HG02870 (cell line): ENCODE measurements around the gene TSPAN9.

Experiments
- ATAC-seq: cut with Tn5 transposase; IDR thresholded peaks from one replicate; pipeline ENCODE4 v1.9.1; 2021; ENCODE audit warnings: mild to moderate bottlenecking, moderate library complexity; ENCODE audit not compliant: unreplicated experiment

TSPAN9 gene

GRCh38 chr12:3243376-3244084, 166.4 kb downstream of the TSPAN9 start:
- no peak for ATAC-seq

GRCh38 chr12:3244219-3244750, 167.1 kb downstream of the TSPAN9 start:
- no peak for ATAC-seq

GRCh38 chr12:3246253-3246652, 169.1 kb downstream of the TSPAN9 start:
- no peak for ATAC-seq

- ATAC-seq = no peak
Observed at GRCh38 chr12:3247077-3247476, 169.9 kb downstream of the TSPAN9 start.

GRCh38 chr12:3247629-3248161, 170.5 kb downstream of the TSPAN9 start:
- ATAC-seq = no peak

GRCh38 chr12:3249081-3249800, 172.1 kb downstream of the TSPAN9 start:
- no peak for ATAC-seq

- ATAC-seq = no peak
Observed at GRCh38 chr12:3250034-3250433, 172.9 kb downstream of the TSPAN9 start.

GRCh38 chr12:3250576-3250975, 173.4 kb downstream of the TSPAN9 start:
- no peak for ATAC-seq

GRCh38 chr12:3251067-3251466, 173.9 kb downstream of the TSPAN9 start:
- no peak for ATAC-seq

- ATAC-seq = no peak
Observed at GRCh38 chr12:3251691-3252090, 174.5 kb downstream of the TSPAN9 start.

GRCh38 chr12:3252450-3252891, 175.3 kb downstream of the TSPAN9 start:
- no peak for ATAC-seq

- no peak for ATAC-seq
Observed at GRCh38 chr12:3253682-3254275, 176.6 kb downstream of the TSPAN9 start.

- no peak for ATAC-seq
Observed at GRCh38 chr12:3255057-3255456, 177.9 kb downstream of the TSPAN9 start.

- ATAC-seq = no peak
Observed at GRCh38 chr12:3256103-3256631, 179.0 kb downstream of the TSPAN9 start.

- no peak for ATAC-seq
Observed at GRCh38 chr12:3257411-3257810, 180.2 kb downstream of the TSPAN9 start.

- ATAC-seq = no peak
Observed at GRCh38 chr12:3259973-3260372, 182.8 kb downstream of the TSPAN9 start.

GRCh38 chr12:3261782-3262359, 184.7 kb downstream of the TSPAN9 start:
- ATAC-seq = no peak

GRCh38 chr12:3262470-3262869, 185.3 kb downstream of the TSPAN9 start:
- no peak for ATAC-seq

GRCh38 chr12:3263282-3263681, 186.1 kb downstream of the TSPAN9 start:
- no peak for ATAC-seq

GRCh38 chr12:3263939-3264922, 187.1 kb downstream of the TSPAN9 start:
- ATAC-seq = no peak
